ENCODE data around the gene MAGEA12.
"Not testable (repeated sequence)": the region's sequence is repeated elsewhere in the genome, so short reads cannot be mapped to it uniquely, and the experiment has no call there.

- TF ChIP-seq EZH2, CTCF, EZH2phosphoT487 (IDR thresholded peaks at IDR 0.05): not testable (repeated sequence)
These were observed 744 bp downstream of the MAGEA12 start for GRCh38 chrX:152734143-152734858.
